ENCODE results near the gene ATP1A1.

Gene ATP1A1

DNA sequence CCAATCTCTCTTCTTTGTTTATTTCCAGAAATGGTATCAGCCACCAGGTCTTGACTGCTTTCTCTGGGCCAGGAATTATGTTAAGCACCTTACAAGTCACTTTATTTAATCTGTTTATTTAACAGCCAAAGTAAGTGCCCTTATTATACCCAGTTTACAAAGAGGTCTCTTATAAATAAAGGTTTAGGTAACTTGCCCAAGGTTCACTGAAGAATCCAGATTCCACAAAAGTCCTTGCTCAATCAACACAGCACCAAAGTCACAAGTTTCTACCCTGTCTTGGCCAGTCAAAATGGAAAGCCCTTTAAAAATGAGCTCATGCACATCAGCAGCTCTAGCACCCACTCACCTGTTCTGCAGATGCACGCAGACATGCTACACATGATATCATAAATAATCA, 28.0 kb upstream of the ATP1A1 start:
- DNase-seq (ENCODE audit: low read depth), result no peak

DNA sequence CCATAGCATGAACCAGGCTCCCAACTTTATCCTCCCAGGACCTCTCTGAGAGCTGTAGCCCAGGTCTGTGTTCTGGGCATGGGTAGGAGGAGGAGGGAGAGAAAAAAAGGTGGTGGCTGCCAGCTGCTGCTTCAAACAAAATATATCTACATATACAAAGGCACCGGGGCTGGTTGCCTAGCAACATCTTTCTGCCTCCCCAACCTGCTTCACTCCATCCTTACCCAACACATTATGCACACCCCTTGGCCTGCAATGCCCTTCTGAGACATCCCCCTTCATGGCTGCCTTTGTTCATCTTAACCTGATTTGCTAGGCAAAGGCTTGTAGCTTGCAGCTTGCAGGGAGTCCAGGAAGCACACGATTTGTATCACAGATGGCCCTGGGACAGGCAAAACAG, 27.2 kb upstream of the ATP1A1 start:
- peak; percentile 16 for DNase-seq (ENCODE audit: low read depth)

DNA sequence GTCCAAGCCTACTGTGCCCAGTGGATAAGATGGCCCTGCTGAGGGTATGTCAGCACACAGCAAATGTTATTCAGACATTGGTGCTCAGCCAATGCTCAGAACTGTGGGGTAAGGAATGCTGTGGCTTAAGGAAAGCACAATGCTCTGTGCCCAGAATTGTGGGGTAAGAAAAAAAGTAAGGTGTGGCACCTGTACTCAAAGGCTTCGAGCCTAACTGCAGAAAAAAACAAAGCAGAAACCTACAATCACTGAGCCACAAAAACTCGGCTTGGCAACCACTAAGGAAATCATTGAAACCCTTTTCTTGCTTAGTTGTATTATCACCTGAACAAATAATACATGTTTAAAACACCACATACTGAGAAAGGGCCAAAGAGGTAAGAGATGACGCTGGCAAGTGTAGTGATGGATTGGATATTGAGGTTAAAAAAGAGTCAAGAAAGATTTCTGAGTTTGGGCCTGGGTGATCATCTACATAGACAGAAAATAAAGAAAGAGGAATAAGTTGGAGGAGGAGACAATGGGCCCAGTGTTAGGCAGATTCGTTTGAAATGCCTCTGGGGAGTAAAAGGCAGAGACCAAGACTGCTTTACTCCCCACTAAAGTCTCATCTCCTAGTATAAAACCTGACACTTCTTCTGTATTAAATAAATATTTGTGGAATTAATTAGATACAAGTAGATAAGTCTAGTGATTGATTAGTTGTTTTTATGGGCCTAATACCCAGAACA, 25.9 kb upstream of the ATP1A1 start:
- DNase-seq (ENCODE audit: low read depth), result no peak

DNA sequence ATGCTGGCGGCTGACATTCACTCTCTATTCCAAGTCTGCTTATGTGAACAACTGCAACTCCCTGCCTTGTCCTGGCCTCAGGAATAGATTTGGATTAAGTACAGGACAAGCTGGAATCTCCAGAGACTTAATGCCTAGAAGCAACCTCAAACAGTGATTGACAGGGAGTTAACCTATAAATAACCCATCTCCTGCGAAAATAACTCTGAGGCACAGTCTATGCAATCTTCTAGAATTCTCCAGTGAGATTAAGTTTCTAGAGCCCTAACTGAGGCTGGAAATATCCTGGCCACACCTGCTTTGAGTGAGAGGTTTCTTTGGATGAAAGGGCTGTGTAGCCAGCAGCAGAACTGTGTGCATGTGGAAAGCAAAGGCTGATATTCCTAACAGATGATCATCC, 25.3 kb upstream of the ATP1A1 start:
- DNase-seq (ENCODE audit: low read depth), result no peak

DNA sequence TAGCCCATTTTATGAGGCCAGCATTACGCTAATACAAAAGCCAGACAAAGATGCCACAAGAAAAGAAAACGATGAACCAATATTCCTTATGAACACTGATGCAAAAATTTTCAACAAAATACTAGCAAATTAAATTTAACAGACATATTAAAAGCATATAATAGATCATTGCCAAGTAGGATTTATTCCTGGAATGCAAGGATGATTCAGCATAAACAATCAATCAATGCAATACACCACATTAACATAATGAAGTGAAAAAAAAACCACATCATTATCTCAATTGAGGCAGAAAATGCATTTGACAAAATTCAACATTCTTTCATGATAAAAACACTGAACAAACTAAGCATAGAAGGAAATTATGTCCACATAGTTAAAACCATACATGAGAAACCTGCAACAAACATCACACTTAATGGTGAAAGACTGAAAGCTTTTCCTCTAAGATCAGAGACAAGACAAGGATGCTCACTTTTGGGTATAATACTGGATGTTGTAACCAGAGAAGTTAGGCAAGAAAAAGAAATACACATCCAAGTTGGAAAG, 22.9 kb upstream of the ATP1A1 start:
- DNase-seq (ENCODE audit: low read depth), result no peak

DNA sequence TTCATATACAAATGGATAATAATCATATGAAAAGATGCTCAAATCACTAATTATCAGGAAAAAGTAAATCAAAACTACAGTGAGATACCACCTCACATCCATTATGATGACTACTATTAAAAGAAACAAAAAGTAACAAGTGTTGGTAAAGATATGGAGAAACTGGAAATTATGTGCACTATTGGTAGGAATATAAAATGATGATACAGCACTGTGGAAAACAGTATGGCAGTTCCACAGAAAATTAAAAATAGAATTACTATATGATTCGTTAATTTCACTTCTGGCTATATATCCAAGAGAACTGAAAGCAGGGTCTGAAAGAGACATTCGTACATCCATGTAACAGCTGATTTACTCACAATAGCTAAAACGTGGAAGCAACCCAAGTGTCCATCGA, 21.1 kb upstream of the ATP1A1 start:
- no peak for DNase-seq (ENCODE audit: low read depth)

DNA sequence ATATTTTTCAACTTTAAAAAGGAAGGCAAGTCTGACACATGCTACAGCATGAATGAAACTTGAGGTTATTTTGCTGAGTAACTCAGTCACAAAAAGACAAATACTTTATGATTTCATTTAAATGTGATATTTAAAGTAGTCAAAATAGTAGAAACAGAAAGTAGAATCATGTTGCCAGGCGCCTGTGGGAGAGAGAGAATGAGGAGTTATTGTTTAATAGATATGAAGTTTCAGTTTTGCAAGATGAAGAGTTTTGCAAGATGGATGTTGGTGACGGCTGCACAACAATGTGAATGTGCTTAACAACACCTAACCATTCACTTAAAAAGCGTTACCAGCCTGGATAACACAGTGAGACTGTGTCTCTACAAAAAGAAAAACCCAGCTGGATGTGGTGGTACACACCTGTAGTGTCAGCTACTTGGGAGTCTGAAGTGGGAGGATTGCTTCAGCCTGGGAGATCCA, 20.7 kb upstream of the ATP1A1 start:
- no peak for DNase-seq (ENCODE audit: low read depth)

DNA sequence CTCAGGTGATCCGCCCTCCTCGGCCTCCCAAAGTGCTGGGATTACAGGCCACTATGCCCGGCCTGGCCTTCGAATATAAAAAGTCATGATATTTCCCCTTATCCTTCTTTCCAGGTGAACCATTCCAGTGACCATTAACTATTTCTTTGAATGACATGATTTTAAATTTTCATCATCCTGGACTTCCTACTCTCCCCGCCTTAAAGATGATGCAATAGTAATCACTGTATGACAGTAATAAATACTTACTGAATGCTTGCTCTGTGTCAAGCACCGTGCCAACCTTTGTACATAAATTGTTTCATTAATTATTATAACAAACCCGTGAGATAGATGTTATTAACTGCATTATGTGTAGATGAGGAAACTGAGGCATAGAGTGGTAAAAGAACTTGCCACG, 19.9 kb upstream of the ATP1A1 start:
- DNase-seq (ENCODE audit: low read depth), result no peak

DNA sequence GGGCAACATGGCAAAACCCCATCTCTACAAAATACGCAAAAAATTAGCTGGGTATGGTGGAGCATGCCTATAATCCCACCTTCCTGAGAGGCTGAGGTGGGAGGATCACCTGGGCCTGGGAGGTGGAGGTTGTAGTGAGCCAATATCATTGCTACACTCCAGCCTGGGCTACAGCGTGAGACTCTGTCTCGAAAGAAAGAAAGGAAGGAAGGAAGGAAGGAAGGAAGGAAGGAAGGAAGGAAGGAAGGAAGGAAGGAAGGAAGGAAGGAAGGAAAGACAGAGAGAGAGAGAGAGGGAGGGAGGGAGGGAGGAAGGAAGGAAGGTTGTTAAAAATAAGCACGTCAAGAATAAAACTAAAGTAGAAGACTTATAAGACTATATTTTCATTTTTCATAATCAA, 17.0 kb upstream of the ATP1A1 start:
- DNase-seq (ENCODE audit: low read depth), result no peak

DNA sequence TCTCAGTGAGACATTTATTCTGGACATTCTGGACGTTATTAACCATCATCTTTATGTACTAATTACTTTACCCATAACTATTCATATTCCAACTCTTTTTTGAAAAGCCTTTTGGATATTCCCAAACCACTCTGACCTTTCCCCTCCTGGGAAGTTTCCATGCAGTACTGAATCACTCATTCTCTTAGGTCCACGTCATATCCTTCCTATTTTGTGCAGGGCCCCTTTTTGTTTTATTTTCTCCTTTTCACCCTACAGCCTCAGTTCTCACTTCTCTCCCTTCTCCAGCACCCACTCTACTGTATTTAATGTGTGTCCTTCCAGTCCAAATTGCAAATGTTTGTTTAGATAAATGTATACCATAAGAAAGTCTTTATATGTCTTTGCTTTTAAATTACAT, 16.4 kb upstream of the ATP1A1 start:
- DNase-seq (ENCODE audit: low read depth), result no peak

DNA sequence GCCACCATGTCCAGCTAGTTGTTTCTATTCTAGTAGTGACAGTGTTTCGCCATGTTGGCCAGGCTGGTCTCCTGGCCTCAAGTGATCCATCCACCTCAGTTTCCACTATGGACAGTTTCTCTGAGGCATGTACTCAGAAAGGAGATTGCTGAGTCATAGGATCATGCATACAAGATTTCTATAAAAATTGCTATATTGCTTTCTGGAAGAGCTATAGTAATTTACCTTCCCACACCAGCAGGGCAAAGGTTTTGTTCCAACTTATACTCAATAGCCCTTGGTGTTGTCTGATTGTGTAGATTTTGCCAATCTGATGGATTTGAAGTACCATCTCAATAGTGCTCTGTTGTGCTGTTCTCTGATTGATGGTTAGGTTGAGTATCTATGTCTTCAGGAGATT, 15.6 kb upstream of the ATP1A1 start:
- DNase-seq (ENCODE audit: low read depth), result no peak

DNA sequence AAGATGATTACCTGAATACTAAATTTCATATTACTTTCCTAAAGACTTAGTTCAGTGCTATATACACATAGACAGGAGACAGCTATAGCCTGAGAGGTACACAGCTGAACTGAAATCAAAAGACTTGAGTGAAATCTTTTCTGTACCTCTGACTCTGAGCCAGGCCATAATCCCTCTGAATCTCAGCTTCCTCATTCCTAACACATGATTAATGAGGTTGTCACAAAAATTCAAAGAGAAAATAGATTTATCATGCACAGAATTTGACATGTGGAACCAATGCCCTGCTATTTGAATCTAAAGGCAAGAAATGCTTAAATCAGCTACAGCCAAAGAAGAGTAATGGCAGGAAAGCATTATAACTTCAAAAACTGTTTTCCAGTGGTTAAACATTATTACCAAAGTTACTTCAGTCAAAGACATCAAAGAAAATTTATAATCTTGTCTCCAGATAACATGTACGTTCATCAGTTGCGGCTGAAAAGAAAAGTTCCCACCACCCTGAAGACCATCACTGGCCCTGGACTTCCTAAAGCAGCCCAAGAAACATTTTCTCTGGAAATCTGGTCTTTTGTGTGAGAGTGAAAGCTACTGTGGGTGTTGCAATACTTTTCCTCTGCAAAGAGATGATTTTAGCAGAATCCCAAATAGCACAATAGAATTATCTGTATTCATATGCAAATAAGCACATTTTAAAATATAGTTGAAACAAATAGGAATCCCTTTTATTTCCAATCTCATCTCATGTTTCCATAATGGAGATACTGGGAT, 13.8 kb upstream of the ATP1A1 start:
- DNase-seq (ENCODE audit: low read depth), result no peak

DNA sequence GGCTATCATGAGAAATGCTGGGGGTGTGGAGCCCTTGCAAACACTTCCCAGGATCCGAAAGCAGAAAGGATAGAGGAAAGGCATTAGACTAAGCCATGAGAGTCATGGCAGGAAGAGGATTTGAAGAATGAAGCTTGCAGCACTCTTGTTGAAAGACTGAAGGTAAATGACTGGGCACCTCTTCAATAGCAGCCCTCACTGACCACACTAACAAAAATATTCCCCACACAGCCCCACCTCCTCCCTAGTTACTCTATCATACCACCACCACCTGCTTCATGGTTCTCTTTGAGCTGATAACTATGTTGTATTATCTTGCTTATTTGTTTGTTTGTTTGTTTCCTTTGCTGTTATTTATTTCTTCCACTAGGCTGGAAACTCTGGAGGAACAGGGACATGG, 13.2 kb upstream of the ATP1A1 start:
- no peak for DNase-seq (ENCODE audit: low read depth)

DNA sequence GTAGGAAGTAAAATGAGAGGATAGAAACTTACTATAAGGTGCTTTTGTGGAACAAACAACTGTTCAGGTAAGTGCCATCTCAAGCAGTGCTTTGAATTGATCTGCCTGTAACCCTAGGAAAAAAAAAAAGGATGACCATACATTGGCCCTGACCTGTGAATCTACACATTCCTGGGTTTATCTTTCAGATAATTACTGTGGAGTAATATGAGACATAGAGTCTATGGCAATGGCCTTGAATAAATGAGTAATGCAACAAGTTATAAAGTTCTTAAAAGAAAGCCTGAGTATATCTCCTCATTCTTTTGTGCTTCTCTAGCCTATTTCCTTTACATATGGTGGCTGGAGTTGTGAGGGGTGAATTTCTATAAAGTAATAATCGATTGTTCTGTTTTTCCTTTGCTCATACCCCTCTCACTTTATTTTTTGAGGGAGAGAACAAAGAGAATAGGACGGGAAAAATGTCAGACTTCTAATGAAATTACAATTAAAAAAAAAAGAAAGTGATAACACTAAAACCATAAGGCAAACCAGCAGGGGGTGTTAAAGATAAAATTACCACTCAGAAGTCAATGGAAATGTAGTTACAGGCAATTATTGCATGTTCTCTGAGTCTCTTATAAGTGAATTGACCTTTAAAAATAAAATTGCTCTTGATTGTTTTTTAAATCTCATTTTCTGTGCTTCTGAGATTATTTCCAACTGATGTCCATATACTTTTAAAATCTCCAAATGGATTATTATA, 12.4 kb upstream of the ATP1A1 start:
- DNase-seq (ENCODE audit: low read depth), result no peak

DNA sequence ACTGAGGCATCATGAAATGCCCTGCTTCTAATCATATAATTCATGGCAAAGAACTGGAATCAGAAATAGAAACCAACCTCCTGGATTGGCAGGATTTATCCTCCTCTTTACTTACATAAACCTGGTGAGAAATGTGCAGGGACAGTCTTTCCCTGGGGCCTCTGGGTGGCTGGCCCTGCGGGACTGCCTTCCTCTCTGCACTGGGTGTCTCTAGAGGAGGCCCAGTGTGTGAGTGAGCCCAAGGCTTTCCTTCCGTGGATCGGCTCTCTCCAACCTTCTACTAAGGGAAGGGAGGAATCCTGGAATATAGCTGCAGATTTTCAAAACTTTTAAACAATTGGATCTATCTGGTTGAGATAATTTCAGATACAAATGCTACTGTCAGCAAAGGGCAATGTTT, 11.4 kb upstream of the ATP1A1 start:
- no peak for DNase-seq (ENCODE audit: low read depth)

DNA sequence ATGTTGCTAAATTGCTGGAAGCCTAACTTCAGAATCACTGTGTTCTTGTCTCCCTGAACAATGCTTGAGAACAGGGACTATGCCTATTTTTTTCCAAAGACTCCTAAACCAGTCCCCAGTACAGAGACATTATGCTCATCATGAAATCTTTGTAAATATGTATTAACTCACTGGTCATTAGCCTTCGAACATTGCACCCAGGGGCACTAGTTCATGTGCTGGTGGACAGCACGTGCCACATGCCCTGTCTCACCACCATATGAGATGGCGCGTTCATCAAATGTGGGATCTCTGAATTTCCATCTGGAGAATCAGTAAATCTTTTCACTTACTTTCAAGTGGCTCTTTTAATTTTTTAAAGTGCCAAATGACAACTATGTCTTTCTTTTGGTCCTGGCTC, 11.0 kb upstream of the ATP1A1 start:
- DNase-seq (ENCODE audit: low read depth), result no peak

DNA sequence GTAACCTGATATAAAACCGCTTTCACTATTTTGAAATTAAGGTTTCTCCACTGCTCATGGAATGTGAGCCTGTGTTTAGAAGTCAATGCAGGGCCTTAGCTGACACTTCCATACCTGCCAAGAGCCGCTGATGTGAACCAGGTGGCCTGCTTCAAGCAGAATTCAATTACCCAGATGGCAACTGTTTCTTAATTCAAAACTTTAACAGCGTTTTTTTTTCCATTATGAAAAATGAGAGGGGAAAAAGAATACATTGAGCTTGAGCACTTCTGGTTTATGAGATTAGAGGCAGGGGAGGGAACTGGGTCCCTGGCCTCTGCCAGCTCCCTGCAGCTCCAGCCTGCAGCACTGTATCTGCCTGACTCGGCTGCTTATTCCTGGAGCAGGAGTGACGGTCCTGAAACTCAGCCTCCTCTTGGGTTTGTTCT, 7.7 kb upstream of the ATP1A1 start:
- no peak for DNase-seq (ENCODE audit: low read depth)

DNA sequence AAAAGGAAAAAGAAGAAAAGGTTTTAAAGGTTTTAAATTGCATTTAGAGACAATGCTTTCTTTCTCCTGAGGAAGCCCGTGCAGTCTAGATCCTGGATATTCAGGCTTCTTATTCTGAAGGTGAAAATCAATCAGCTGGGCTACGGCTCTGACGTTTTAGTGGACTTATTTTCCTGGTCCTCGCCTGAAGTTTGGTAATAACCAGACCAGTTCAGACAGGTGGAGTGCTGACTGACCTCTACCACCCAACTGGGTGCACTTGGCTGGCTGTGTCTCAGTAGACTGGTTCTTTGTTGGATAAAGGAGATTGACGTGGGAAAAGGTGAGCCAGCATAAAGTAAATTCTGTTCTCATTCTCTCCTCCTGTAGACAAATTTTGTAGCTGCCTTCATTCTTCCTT, 7.2 kb upstream of the ATP1A1 start:
- no peak for DNase-seq (ENCODE audit: low read depth)

DNA sequence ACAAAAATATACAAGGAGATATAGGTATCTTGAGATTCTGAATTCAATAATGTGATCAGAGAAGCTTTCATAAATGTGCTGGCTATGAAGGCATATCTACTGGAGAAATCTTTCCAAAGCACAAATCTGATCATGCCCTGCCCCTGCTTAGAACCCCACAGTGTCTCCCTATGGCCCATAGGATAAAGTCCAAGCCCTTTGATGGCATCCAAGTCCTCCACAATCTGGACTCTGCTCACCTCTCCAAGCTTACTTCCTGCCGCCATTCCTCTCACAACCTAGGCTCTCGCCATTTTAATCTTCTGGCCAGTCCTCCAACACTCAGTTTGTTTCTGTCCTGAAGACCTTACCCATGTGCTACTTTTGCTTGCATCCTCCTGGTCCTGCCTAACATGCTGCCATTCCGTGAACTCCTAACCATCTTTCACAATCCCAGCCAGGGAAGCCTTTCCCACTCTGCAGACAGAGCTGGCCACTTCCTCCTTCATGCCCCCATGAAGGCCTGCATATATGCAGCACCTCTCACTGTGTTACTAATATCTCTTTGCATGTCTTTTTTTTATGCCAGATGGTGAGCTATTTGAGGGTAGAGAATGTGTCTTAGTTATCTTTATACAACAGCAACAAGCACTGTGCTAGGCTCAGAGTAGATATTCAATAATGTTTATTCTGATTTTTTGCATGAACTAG, 5.6 kb upstream of the ATP1A1 start:
- no peak for DNase-seq (ENCODE audit: low read depth)

DNA sequence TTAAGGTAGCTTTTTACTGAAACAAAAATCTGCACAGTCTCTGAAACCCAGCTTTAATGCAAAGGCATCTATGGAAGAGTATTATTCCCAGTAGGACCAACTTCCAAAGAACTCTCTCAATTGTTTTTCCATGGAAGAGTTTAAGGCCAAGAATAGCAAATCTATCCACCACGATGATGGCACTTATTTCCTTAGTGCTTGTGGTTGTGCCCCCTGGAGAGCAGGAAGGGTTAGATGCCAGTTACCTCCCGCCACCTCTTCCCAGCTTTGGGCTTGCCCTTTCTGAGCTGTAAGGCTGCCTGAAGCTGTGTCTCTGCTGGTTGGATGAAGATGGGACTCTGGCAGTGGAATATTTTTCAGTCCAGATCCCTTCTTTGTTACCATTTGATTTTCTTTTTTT, 4.8 kb upstream of the ATP1A1 start:
- no peak for DNase-seq (ENCODE audit: low read depth)

DNA sequence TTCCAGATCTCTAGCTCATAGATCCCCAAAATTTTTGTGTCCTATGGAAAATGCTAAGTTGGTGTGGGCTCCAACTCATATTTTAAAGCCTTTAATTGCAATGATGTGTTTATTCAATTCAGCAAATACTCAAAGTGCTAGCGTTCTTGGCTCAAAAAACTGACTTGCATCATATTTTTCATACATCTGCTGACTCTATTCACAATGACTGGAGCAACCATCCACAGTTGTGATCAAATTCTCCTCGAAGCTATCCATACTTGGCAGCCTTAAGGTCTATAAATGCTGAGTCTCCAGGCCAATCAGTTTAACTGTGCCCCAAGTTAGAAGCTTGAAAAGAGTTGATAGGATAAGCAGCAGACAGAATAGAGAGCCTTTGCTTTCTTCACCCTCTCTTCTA, 2.9 kb upstream of the ATP1A1 start:
- no peak for DNase-seq (ENCODE audit: low read depth)

DNA sequence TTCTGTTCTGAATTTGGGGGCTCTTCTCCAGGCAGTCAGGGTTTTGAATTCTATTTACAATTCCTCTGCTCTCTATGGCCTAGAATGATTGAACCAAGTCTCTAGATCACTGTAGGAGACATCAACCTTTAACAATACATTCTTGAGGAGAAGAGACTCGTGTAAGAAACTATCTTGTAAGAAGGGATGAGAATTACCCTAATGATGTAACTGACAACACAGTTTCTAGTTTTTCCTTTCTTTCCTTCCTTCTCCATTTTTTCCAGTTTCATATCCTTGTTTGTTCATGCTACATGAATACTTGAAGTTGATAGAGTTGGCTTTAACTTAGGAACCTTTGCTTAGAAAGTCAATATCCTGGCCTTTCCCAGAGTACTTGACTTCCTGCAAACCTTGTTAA, 1.3 kb upstream of the ATP1A1 start:
- no peak for DNase-seq (ENCODE audit: low read depth)

Measured in activated T-cell treated with anti-CD3 and anti-CD28 coated beads for 1 hour (primary cell).